ENCODE data around the gene DENR.

DENR gene

DNA sequence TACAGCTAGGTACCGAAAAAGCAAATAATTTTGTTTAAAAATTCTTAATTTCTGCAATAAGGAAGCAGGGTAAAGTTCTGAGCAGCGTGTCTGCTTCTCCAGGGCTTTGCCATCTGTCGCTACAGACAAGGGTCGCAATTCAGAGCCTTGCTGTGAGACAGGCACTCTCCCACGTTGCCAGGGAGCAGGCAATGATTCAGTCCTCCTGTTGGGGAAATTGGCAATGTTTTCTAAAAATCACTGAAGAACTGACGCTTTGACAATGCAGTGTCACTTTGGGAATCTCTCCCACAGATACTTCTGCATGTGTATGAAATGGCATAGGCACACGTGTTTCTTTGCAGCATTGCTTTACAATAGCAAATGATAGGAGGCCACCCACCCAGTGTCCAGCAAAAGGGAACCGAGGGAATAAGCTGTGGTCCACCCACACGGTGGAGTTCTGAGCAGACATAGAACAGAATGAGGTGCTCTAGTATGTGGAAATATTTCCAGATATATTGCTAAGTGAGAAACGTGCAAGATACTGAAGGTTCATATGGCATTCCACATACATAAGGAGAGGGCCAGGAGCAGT is 66.7 kb downstream of the DENR start:
- TF ChIP-seq, protein P1, sequence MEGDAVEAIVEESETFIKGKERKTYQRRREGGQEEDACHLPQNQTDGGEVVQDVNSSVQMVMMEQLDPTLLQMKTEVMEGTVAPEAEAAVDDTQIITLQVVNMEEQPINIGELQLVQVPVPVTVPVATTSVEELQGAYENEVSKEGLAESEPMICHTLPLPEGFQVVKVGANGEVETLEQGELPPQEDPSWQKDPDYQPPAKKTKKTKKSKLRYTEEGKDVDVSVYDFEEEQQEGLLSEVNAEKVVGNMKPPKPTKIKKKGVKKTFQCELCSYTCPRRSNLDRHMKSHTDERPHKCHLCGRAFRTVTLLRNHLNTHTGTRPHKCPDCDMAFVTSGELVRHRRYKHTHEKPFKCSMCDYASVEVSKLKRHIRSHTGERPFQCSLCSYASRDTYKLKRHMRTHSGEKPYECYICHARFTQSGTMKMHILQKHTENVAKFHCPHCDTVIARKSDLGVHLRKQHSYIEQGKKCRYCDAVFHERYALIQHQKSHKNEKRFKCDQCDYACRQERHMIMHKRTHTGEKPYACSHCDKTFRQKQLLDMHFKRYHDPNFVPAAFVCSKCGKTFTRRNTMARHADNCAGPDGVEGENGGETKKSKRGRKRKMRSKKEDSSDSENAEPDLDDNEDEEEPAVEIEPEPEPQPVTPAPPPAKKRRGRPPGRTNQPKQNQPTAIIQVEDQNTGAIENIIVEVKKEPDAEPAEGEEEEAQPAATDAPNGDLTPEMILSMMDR (IDR thresholded peaks at IDR 0.05; ENCODE audit: low read depth, low read length): no peak
- DNase-seq (ENCODE audit: extremely low read depth, low read depth): no peak

DNA sequence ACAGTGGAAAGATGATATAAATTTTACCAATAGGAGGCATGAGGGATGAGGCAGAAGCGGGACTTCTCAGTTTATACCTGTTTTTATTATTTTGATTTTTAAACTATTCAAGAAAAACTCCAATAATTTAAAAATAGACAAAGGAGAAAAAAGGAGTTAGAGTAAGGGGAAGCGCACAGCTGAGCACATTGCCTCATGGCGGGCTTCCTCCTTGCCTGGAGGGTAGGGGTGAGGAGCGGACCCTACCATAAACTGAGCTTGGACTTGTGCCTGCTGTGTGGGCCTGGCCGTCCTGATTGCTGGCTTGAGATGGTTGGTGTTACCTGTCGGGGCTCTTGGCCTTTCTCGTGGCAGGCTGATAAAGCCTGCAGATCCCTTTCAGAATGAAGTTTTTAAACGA is 67.5 kb downstream of the DENR start:
- DNase-seq (ENCODE audit: extremely low read depth, low read depth): no peak
- TF ChIP-seq, protein P1 (IDR thresholded peaks at IDR 0.05; ENCODE audit: low read depth, low read length): no peak

All from AG09319 (cell line).